ENCODE results near the gene TBC1D23.
"Not testable (repeated sequence)": the region's sequence is repeated elsewhere in the genome, so short reads cannot be mapped to it uniquely, and the experiment has no call there.

TBC1D23 gene

GRCh38 chr3:100310355-100310965, 49.7 kb downstream of the TBC1D23 start:
- no peak for DNase-seq

DNA sequence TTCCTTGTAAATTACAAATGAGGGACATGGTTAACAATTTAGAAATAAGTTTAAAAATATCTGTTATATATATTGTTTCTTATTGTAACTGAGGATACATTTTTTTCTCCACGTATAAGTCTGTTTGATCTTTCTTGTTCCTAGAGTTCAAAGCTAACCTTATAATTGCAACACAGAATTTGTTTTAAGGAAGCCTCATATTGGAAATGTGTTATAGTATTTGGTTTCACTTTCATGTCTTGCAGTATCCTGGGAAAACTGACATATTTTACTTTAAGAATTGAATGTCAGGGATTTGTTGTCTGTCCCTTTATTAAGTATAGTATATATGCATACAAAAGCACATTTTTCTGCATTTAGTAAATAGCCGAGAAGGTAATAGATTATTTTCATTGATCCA, 50.2 kb downstream of the TBC1D23 start:
- no peak for DNase-seq

- peak; percentile 34 for DNase-seq
Measured at GRCh38 chr3:100316641-100317069, 55.9 kb downstream of the TBC1D23 start.

GRCh38 chr3:100317912-100318311, 57.1 kb downstream of the TBC1D23 start:
- DNase-seq = no peak

DNA sequence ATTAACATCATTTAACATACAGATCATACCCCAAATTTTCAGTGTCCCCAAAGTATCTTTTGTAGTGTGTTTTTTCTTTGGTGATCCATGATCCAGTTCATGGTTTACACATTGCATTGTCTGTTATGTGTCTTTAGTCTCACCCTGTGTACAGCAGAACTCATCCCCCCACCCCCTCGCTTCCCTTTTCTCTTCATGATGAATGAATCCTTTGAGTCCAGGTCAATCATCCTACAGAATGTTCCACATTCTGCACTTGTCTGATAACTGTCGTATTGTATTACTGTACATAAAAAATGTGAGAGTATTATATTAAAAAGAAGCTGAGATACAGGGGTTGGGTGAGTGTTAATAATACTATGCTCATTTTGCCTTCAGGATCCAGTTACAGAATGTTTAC, 59.2 kb downstream of the TBC1D23 start:
- no peak for DNase-seq

- no peak for DNase-seq
Measured at GRCh38 chr3:100324044-100324443, 63.3 kb downstream of the TBC1D23 start.

- no peak for DNase-seq
Measured at GRCh38 chr3:100325827-100326226, 65.0 kb downstream of the TBC1D23 start.

DNA sequence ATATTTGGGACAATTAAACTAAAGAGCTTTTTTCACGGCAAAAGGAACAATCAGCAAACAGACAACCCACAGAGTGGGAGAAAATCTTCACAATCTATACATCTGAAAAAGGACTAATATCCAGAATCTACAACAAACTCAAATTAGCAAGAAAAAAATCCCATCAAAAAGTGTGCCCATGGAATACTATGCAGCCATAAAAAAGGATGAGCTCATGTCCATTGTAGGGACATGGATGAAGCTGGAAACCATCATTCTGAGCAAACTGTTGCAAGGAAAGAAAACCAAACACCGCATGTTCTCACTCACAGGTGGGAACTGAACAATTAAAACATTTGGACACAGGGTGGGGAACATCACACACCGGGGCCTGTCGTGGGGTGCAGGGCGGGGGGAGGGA, 66.6 kb downstream of the TBC1D23 start:
- not testable (repeated sequence) for DNase-seq

DNA sequence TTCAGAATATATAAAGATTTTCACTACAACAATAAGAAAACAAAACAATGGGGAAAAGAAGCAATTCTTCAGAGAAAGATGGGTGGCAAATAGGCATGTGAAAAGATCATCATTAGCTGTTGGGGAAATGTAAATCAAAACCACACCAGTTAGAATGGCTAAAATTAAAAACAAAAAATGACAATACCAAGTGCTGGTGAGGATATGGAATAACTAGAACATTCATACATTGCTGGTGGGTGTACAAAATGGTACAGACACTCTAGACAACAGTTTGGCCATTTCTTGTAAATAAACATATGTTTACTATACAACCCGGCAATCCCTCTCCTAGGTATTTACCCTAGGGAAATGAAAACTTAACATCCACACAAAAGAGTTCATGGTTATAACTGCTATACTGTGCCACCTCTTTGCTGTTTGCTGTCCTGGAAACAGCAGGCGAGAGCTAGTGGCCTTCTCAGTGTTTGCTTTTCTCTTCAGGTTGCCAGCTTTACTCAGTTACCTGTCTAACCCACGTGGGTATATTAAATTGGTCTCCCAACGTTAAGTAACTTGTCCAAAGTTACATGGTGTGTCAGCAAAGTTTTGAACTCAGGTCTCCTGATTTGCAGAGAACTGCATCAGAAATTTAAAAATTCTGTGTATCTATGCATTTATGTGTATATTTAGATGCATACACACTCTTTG, 69.2 kb downstream of the TBC1D23 start:
- no peak for DNase-seq

DNA sequence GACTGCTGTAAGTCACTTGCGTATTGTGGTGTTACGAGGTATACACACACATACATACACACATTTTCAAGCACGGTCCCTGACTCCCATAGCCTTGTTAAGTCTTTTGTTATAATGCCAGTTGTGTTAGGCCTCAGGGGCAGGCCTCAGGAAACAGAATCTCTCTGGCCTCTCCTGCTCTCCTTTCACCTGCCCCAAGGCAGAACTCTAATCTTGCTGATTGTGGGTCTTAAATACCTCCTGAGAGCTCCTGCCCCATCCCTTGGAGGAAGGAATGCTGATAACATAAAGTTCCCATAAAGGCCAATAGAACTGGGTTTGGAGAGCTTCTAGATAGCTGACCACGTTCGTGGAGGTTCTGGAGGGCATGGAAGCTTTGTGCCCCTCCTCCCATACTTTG, 69.9 kb downstream of the TBC1D23 start:
- no peak for DNase-seq

DNA sequence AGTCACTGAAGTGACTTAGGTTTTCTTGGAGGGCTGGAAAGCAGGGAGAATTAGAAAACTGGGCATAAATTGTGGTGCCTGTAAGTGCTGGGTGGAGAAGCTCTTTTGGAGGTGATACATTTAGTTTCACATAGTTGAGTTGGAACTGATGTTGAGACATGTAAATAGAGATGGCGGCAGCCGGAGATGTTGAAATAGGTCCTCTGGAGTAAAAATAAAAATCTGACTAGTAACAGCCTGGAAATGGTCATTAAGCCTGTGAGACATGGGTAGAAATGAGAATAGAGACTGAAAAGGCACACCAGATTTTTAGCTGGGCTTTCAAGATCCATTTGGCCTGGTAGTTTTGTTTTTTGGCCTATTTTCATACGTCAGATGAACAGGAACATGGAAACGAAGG, 70.9 kb downstream of the TBC1D23 start:
- no peak for DNase-seq

DNA sequence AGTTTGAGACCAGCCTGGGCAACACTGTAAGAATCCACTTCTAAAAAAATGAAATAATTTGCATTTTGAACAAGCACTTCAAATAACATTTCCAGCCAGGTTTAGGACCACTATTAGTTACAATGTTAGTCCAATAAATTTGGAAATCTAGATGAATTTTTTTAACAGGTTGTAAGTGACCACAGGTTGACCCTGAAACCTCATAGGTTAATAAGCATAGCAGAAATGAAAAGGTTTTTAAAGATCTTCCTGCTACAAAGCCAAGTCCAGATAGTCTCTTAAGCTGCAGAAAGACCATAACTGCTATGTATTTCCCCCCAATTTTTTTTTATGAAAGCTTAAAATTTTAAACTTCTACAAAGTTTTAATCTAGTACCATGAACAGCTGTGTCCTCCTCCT, 72.3 kb downstream of the TBC1D23 start:
- DNase-seq = no peak

- DNase-seq = no peak
Measured at GRCh38 chr3:100333970-100334487, 73.2 kb downstream of the TBC1D23 start.

GRCh38 chr3:100334488-100335351, 73.9 kb downstream of the TBC1D23 start, which contains the start of gene NIT2:
Gene NIT2, plus strand, starts transcription at chr3:100334757. Its CDS starts 35 bp downstream, at chr3:100334792.
- DNase-seq = peak; percentile 29

- DNase-seq = no peak
Measured at GRCh38 chr3:100335434-100335833, 74.6 kb downstream of the TBC1D23 start.

DNA sequence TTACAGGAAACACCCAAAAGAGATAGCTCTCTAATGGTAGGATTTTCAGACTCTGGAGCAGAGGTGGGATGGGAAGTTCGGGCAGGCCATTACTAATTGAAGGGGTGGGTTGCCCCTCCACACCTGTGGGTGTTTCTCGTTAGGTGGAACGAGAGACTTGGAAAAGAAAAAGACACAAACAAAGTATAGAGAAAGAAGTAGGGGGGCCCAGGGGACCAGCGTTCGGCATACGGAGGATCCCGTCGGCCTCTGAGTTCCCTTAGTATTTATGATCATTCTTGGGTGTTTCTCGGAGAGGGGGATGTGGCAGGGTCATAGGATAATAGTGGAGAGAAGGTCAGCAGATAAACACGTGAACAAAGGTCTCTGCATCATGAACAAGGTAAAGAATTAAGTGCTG, 75.4 kb downstream of the TBC1D23 start:
- DNase-seq = not testable (repeated sequence)

DNA sequence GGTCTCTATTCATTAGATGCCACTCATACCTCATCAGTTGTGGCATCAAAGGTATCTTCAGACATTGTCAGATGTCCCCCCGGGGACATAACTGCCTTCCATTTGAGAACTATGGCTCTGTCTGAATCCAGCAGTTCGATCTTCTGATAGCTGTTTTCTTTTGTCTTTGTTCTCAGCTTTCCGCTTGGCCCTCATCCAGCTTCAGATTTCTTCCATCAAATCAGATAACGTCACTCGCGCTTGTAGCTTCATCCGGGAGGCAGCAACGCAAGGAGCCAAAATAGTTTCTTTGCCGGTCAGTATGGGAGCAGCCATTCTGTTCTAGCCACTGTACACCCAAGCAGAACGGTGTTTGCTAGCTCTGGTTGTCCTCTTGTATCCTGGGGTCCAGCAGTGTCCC, 78.1 kb downstream of the TBC1D23 start:
- no peak for DNase-seq

DNA sequence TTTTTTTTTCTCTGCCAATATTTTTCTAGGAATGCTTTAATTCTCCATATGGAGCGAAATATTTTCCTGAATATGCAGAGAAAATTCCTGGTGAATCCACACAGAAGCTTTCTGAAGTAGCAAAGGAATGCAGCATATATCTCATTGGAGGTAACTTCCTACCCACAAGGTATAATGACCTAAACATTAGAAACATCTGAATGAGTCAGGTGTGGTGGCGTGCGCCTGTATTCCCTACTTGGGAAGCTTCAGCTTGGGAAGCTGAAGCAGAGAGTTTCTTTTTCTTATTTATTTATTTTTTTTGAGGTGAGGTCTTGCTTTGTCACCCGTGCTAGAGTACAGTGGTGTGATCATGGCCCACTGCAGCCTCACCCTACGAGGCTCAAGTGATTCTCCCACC, 79.0 kb downstream of the TBC1D23 start:
- no peak for DNase-seq

DNA sequence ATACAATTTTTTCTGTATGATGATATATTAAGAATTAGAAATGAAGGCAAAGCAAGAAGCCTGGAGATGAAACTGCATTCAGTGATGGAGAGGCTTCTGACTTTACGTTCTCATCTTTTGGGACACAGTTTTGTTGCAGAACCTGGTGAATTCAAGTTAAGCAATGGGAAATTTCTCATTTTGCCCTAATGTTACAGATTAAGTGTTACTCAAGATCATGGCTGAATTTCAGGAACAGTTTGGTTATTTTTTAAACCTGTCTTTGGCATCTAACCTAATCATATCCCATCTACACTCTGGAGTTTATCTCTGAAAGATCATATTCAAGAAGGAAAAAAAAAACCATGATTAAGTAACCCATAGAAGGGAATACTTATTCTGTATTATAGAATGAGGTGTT, 79.7 kb downstream of the TBC1D23 start:
- no peak for DNase-seq

DNA sequence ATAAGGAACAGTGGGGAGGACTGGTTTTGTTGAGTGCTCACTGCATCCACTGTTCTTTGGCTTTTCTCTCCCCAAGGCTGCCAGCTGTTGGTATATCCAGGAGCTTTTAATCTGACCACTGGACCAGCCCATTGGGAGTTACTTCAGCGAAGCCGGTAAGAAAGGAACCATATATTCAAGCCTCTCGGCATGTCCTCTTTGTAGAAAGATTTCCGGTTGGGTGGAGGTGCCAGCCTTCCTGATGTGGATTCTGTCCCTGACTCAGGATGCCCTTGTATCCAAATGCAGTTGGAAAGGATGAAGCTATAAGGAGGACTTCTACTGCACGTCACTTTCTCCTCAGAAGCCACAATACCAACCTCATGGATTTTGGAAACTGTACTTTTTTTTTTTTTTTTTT, 87.9 kb downstream of the TBC1D23 start:
- no peak for DNase-seq

DNA sequence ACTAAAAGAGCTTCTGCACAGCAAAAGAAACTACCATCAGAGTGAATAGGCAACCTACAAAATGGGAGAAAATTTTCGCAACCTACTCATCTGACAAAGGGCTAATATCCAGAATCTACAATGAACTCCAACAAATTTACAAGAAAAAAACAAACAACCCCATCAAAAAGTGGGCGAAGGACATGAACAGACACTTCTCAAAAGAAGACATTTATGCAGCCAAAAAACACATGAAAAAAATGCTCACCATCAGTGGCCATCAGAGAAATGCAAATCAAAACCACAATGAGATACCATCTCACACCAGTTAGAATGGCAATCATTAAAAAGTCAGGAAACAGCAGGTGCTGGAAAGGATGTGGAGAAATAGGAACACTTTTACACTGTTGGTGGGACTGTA, 91.0 kb downstream of the TBC1D23 start:
- DNase-seq = not testable (repeated sequence)

GRCh38 chr3:100352296-100353231, 91.8 kb downstream of the TBC1D23 start:
- DNase-seq = no peak
